CD4-positive, CD25-positive, alpha-beta regulatory T cell (primary cell): ENCODE measurements around the gene PRICKLE2. TPM values are rescaled to one million over a fixed set of nuclear protein-coding genes. Genes with fewer than 3 reads are reported as not detected.

Experiments
- ATAC-seq, 2 donors: fragments of 150-1000 bp; cut with Tn5 transposase; one replicate each; pipeline ENCODE4 v1.10.0; 2021; ENCODE audit warnings: low read depth in 2 of 2, moderate number of reproducible peaks in 2 of 2, moderate library complexity in 1 of 2
- DNase-seq, 3 donors: peaks; one replicate each; pipeline versions ENCODE4 v3.0.0 to v3.0.0-alpha.2; 2012 to 2022; ENCODE audit warnings: mixed read lengths in 1 of 3
- H3K27ac ChIP-seq: one replicate; pipeline ENCODE4 v1.7.0; 2013; ENCODE audit warnings: mild to moderate bottlenecking, low read length; ENCODE audit not compliant: insufficient read depth, poor library complexity, severe bottlenecking
- H3K27me3 ChIP-seq: one replicate; pipeline ENCODE4 v1.7.0; 2013; ENCODE audit warnings: low read length; ENCODE audit not compliant: control insufficient read depth, insufficient read depth
- H3K36me3 ChIP-seq: one replicate; pipeline ENCODE4 v1.7.0; 2013; ENCODE audit warnings: mild to moderate bottlenecking, low read length, moderate library complexity; ENCODE audit not compliant: control insufficient read depth, insufficient read depth
- H3K4me1 ChIP-seq: 2 replicates; pipeline ENCODE4 v1.7.0; 2013; ENCODE audit warnings: mild to moderate bottlenecking, low read length; ENCODE audit not compliant: insufficient read depth, control insufficient read depth, poor library complexity, severe bottlenecking
- H3K4me3 ChIP-seq: one replicate; pipeline ENCODE4 v1.7.0; 2013; ENCODE audit warnings: low read depth, mild to moderate bottlenecking, low read length, moderate library complexity
- H3K9me3 ChIP-seq, 2 experiments: 1 replicate in 1 of 2; 2 replicates in 1 of 2; pipeline ENCODE4 v1.7.0; 2013; ENCODE audit warnings: low read length in 2 of 2, mild to moderate bottlenecking in 1 of 2, moderate library complexity in 1 of 2; ENCODE audit not compliant: control insufficient read depth in 2 of 2
- H3K27ac Mint-ChIP-seq, 3 donors: one replicate each; pipeline ENCODE4 v1.8.0; 2020 to 2022; ENCODE audit warnings: mild to moderate bottlenecking in 3 of 3, mixed read lengths in 3 of 3, moderate library complexity in 2 of 3
- H3K27me3 Mint-ChIP-seq: one replicate; pipeline ENCODE4 v1.8.0; 2022; ENCODE audit warnings: mild to moderate bottlenecking, mixed read lengths
- H3K36me3 Mint-ChIP-seq: one replicate; pipeline ENCODE4 v1.8.0; 2020; ENCODE audit warnings: mixed read lengths
- H3K4me1 Mint-ChIP-seq, 4 donors: one replicate each; pipeline ENCODE4 v1.8.0; 2020 to 2022; ENCODE audit warnings: mixed read lengths in 4 of 4, mild to moderate bottlenecking in 1 of 4
- H3K4me3 Mint-ChIP-seq, 4 donors: one replicate each; pipeline ENCODE4 v1.8.0; 2020 to 2022; ENCODE audit warnings: mild to moderate bottlenecking in 4 of 4, mixed read lengths in 4 of 4, moderate library complexity in 3 of 4
- H3K9me3 Mint-ChIP-seq, 7 donors: one replicate each; pipeline ENCODE4 v1.8.0; 2020 to 2022; ENCODE audit warnings: mixed read lengths in 7 of 7, mild to moderate bottlenecking in 3 of 7, moderate library complexity in 2 of 7
- polyA plus RNA-seq, 4 donors: library from polyadenylated mRNA; unstranded; fragments of 300-500 nt; fragmentation: Illumina TruSeq; gene quantifications; one replicate each; pipeline ENCODE4 v1.2.3, GENCODE V29; 2021
- total RNA-seq: library from RNA; stranded (reverse); gene quantifications from one replicate; pipeline ENCODE4 v1.2.3, GENCODE V29; 2022

Gene PRICKLE2
- total and polyA plus RNA-seq, 5 donors from 2014 or later, result 0.15 TPM; not detected in 4

DNA sequence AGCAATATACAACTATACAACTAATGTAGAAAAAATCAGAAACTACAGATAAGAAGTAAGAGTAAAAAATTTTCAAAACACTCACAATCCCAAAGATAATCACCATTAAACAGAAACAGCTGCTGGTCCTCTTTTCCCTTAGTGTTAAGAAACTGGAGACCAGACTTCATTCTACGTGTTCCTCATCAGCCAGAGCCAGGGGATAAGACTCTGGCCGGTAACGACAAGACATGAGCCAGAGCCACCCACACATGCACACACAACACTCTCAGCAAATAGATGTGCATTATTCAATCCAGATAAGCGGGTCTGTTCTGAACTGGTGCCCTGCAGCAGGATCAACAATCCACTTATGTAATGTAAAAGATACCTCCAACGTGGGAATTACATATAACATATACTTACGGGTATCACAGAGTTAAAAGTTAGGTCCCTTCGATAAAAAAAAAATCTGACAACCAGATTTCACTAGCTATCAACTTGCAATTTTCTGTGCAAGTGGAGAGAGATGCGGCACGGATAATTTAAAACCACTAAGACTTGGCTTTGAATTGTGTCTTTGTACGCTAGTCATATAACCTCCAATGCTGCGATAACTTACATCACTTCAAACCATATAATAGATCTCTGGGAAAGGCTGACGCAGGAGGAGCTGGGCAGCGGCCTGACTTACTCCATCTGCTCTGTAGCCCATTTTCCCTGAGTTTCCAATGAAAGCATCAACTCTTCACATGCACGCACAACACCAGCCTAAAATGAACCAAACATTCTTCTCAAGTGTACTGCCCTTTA is 17.8 kb downstream of the PRICKLE2 start:
- no peak for DNase-seq
- ATAC-seq, result no peak
- H3K9me3 Mint-ChIP-seq, result peaks cover 0 to 6% (median 0%) of the 10 kb centered on the region in 7 donors
- no peak overlapping the region for H3K4me3 Mint-ChIP-seq
- Histone ChIP-seq H3K9me3 (no peaks in the 10 kb centered on the region), H3K27ac (no peak overlapping the region), H3K4me3 (no peak overlapping the region), H3K4me1 (no peaks in the 10 kb centered on the region), H3K36me3 (no peaks in the 10 kb centered on the region), H3K27me3 (no peaks in the 10 kb centered on the region)
- no peaks in the 10 kb centered on the region for H3K4me1 Mint-ChIP-seq
- H3K36me3 Mint-ChIP-seq, result no peaks in the 10 kb centered on the region
- H3K27ac Mint-ChIP-seq, result no peak overlapping the region
- H3K27me3 Mint-ChIP-seq, result peaks cover 5% of the 10 kb centered on the region

DNA sequence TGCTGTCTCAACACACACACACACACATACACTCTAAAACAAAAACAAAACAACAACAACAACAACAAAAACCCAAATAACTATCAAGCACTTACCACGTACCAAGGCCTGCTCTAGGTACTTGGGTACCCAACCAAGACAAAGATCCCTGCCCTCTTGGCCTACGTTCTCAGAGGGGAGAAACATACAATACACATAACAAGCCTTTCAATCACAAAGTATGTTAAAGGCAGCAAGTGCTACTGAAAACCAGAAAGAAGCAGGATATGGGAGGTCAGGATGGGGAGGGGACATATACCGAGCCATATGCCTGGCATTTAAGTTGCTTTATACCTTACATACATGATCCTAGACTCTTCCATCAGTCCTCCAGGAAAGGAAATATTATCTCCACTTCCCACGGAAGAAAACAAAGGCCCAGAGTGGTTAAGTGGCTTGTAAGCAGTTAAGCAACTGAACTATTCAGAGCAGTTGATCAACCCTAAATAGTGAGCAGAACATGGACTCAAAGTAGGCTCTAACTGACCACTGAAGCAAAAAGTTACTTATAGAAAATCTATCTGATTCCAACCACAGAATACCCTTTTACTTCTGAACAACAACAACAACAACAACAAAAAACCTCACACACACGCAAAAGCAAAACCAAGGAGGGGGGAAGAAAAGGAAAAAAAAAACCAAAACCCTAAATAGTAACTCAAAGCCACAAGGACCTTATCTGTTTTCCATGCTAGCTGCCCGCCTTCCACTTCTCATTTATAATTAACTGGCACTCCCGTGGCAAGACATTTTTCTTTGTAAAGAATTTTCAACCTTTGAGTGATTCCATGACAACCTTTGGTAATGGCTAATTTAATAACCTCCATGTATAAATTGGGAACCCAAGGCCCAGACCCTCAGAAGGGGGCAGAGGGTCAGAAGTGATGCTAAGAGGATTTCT is 21.0 kb downstream of the PRICKLE2 start:
- Histone ChIP-seq H3K4me3 (no peak overlapping the region), H3K4me1 (no peaks in the 10 kb centered on the region), H3K27ac (no peak overlapping the region), H3K9me3 (no peaks in the 10 kb centered on the region), H3K27me3 (no peaks in the 10 kb centered on the region), H3K36me3 (no peaks in the 10 kb centered on the region)
- H3K36me3 Mint-ChIP-seq, result no peaks in the 10 kb centered on the region
- DNase-seq (no peak), ATAC-seq (no peak)
- H3K9me3 Mint-ChIP-seq, result peaks cover 0 to 6% (median 0%) of the 10 kb centered on the region in 7 donors
- H3K4me1 Mint-ChIP-seq, result no peaks in the 10 kb centered on the region
- peak overlapping the region in 1 of 3 donors; percentile 45 for H3K27ac Mint-ChIP-seq
- no peak overlapping the region for H3K4me3 Mint-ChIP-seq
- peaks cover 5% of the 10 kb centered on the region for H3K27me3 Mint-ChIP-seq

DNA sequence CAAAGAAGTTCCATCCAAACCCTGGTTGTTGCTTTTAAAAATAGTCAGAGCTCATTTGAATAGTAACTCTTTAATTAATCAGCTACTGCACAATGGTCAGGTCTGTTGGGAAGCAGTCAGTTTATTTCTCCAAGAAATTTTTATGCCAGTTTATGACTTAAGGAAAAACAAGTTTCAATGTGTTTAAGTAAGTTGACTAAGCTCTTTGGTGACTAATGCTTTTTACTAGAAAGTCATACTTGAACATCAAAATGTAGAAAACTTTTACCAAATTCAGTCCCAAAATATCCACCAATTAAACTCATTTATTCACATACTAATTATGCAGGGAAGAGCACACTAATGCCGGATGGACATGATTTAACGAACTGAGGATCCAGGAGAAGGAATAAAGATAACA is 22.1 kb downstream of the PRICKLE2 start:
- no peak overlapping the region for H3K27ac Mint-ChIP-seq
- no peak overlapping the region for H3K4me3 ChIP-seq
- DNase-seq, result no peak

GRCh38 chr3:64199932-64200331 is 25.3 kb downstream of the PRICKLE2 start:
- Mint-ChIP-seq H3K36me3 (no peaks in the 10 kb centered on the region), H3K4me1 (no peaks in the 10 kb centered on the region), H3K4me3 (no peak overlapping the region), H3K27ac (no peak overlapping the region), H3K27me3 (peaks cover 5% of the 10 kb centered on the region), H3K9me3 (peaks cover 0 to 6% (median 2%) of the 10 kb centered on the region in 7 donors)
- ATAC-seq (no peak), DNase-seq (no peak)
- Histone ChIP-seq H3K27ac (no peak overlapping the region), H3K9me3 (no peaks in the 10 kb centered on the region), H3K4me3 (no peak overlapping the region), H3K4me1 (no peaks in the 10 kb centered on the region), H3K36me3 (no peaks in the 10 kb centered on the region), H3K27me3 (no peaks in the 10 kb centered on the region)

More for the DNA sequence above, 22.1 kb downstream of the PRICKLE2 start:
- H3K4me1 Mint-ChIP-seq, result no peaks in the 10 kb centered on the region
- peaks cover 5% of the 10 kb centered on the region for H3K27me3 Mint-ChIP-seq
- H3K9me3 Mint-ChIP-seq, result peaks cover 0 to 6% (median 0%) of the 10 kb centered on the region in 7 donors
- no peaks in the 10 kb centered on the region for H3K4me1 ChIP-seq
- ATAC-seq, result no peak
- no peak overlapping the region for H3K4me3 Mint-ChIP-seq
- no peaks in the 10 kb centered on the region for H3K27me3 ChIP-seq
- H3K27ac ChIP-seq, result no peak overlapping the region
- H3K36me3 Mint-ChIP-seq, result no peaks in the 10 kb centered on the region
- no peaks in the 10 kb centered on the region for H3K9me3 ChIP-seq
- no peaks in the 10 kb centered on the region for H3K36me3 ChIP-seq

- no peak for ATAC-seq
- DNase-seq, result no peak
Observed at GRCh38 chr3:64196236-64196929, 28.9 kb downstream of the PRICKLE2 start.

DNA sequence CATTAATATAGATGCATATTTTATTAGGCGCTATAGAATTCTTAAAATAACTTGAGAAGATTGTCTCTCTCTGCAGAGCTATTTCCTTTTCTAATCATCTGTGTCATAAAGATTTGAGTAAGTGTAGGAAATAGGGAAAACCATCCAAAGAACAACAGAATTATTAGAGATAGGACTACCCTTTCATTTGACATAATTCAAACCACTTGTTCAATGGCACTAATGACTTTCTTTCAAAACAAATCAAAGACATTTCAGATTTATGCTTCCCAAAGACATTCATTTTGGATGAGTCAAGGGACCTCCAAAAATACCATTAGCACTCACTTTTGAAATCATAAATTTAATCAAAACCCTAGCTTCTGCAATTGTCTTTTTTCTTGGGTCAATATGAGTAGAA is 29.5 kb downstream of the PRICKLE2 start:
- ATAC-seq, result no peak
- Mint-ChIP-seq H3K4me3 (no peak overlapping the region), H3K4me1 (no peaks in the 10 kb centered on the region), H3K9me3 (peaks cover 1 to 6% (median 3%) of the 10 kb centered on the region in 7 donors), H3K27ac (no peak overlapping the region), H3K36me3 (no peaks in the 10 kb centered on the region), H3K27me3 (peaks cover 6% of the 10 kb centered on the region)
- no peak overlapping the region for H3K4me3 ChIP-seq
- H3K27ac ChIP-seq, result no peak overlapping the region
- H3K9me3 ChIP-seq, result no peaks in the 10 kb centered on the region
- H3K4me1 ChIP-seq, result no peaks in the 10 kb centered on the region
- H3K36me3 ChIP-seq, result no peaks in the 10 kb centered on the region
- DNase-seq, result no peak
- H3K27me3 ChIP-seq, result no peaks in the 10 kb centered on the region

More at GRCh38 chr3:64196236-64196929, 28.9 kb downstream of the PRICKLE2 start:
- Mint-ChIP-seq H3K27ac (no peak overlapping the region), H3K4me1 (no peaks in the 10 kb centered on the region), H3K9me3 (peaks cover 2 to 5% (median 3%) of the 10 kb centered on the region in 7 donors), H3K36me3 (no peaks in the 10 kb centered on the region), H3K27me3 (peaks cover 5% of the 10 kb centered on the region), H3K4me3 (no peak overlapping the region)
- no peaks in the 10 kb centered on the region for H3K36me3 ChIP-seq
- H3K4me1 ChIP-seq, result no peaks in the 10 kb centered on the region
- no peak overlapping the region for H3K27ac ChIP-seq
- H3K9me3 ChIP-seq, result no peaks in the 10 kb centered on the region
- H3K27me3 ChIP-seq, result no peaks in the 10 kb centered on the region
- no peak overlapping the region for H3K4me3 ChIP-seq

- Histone ChIP-seq H3K27ac (no peak overlapping the region), H3K36me3 (no peaks in the 10 kb centered on the region), H3K9me3 (no peaks in the 10 kb centered on the region), H3K27me3 (no peaks in the 10 kb centered on the region), H3K4me1 (no peaks in the 10 kb centered on the region), H3K4me3 (no peak overlapping the region)
- Mint-ChIP-seq H3K4me3 (no peak overlapping the region), H3K4me1 (no peaks in the 10 kb centered on the region), H3K27ac (no peak overlapping the region), H3K27me3 (peaks cover 13% of the 10 kb centered on the region), H3K36me3 (no peaks in the 10 kb centered on the region), H3K9me3 (peaks cover 0 to 4% (median 1%) of the 10 kb centered on the region in 7 donors)
- no peak for ATAC-seq
- DNase-seq, result no peak
Observed at GRCh38 chr3:64191822-64192221, 33.4 kb downstream of the PRICKLE2 start.
